Measurements from ENCODE around the gene MFNG.

The MFNG gene

GRCh38 chr22:37493979-37494378 is 7.8 kb upstream of the MFNG start:
- DNase-seq (ENCODE audit: low spot score): no peak

DNA sequence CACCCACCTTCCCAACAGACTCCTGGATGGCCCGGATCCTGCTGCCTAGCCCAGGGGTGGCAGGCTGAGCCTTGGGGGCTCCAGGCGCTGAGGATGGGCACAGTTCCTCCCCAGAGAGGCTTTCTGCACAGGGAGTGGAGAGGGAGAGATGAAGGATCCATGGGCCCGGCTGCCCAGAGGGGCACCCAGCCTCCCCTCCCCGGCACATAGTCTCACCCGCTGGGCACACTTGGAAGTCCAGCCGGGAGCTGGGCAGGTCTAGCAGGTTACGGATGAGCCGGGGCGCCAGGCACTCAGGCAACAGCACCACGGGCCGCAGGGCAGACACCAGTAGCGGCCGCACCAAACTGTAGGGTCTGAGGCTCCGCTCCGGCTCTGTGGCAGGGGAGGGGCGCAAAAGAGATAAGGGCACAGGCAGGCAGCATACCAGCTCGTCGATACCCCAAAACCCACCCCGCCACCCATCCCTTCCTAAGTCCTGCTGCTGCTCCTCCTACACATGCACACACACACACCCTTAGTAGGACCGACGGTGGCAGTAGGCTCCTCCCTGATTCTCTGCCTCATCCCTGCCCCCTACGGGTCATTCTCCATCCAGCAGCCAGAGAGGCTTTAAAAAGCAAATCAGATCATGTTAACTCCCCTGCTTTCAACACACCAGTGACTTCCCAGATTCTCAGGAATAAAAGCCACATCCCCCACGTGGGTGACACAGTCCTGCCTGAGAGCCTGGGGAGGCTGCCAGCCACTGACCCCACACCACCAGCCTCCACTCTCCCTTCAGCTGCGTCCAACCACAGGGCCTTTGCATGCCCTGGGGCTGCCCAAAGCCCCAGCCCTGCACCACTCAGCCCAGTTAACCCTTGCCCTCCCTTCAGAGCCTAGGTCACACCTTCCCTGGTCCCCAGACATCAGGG is 6.5 kb upstream of the MFNG start:
- no peak for DNase-seq (ENCODE audit: low spot score)

- no peak for DNase-seq (ENCODE audit: low spot score)
Observed at GRCh38 chr22:37491559-37492427, 5.6 kb upstream of the MFNG start.

DNA sequence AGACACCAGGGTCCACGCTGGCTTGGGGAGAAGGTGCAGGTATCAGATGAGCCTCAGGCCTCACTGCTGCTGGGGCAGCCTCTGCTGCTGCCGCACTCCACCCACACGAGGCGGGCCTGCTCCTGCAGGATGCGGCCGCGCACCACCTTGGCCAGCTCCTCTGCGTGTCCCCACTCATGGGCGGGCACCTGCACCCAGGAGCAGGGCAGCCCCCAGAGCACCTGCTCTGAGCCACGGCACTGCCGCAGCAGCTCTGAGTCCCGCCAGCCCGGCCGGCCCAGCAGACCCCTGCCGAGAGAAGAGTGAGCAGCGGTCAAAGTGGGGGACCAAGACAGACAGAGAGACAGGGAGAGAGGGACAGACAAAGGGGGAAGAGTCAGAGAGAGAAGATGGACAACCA is 4.9 kb upstream of the MFNG start:
- DNase-seq (ENCODE audit: low spot score): no peak

DNA sequence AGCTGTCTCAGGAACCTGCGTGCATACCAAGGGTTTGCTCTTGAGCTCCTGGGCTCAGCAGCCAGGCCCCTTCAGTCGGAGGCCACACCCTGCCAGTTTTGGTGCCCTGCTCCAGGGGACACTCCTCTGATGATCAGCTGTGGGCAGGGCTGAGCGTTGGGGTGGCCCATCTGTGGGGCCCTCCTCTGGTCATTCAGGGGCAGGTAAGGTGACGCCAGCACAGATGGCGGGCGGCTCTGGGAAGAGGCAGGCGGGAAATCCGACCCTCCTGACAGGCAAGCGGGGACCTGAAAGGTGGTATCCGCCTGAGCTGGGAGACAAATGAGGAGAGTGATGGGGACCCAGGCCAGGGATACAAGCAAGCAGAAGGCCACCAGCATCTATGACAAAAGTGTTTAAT is 3.8 kb upstream of the MFNG start:
- DNase-seq (ENCODE audit: low spot score): no peak

GRCh38 chr22:37488337-37489135 is 2.4 kb upstream of the MFNG start:
- DNase-seq (ENCODE audit: low spot score): no peak

DNA sequence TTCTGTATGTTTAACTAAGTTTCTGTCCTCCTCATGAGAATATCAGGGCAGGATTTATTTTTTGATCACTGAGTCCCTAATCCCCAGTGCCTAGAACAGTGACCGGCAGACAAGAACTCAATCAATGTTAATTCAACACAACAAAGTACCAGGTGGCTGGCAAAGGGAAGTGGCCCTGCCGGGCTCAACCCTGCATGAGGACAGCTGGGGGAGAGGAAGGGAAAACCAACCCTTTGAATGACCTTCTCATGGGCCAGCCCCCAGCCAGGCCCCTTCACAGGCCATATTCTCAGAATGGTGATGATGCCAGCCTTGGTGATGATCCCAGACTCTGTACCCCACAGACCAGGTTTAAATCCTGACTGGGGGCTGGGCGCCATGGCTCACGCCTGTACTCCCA is 1.4 kb upstream of the MFNG start:
- no peak for DNase-seq (ENCODE audit: low spot score)

- no peak for DNase-seq (ENCODE audit: low spot score)
Observed at GRCh38 chr22:37487129-37487528, 945 bp upstream of the MFNG start.

- DNase-seq (ENCODE audit: low spot score): no peak
Observed at GRCh38 chr22:37485395-37486223, 575 bp downstream of the MFNG start.

DNA sequence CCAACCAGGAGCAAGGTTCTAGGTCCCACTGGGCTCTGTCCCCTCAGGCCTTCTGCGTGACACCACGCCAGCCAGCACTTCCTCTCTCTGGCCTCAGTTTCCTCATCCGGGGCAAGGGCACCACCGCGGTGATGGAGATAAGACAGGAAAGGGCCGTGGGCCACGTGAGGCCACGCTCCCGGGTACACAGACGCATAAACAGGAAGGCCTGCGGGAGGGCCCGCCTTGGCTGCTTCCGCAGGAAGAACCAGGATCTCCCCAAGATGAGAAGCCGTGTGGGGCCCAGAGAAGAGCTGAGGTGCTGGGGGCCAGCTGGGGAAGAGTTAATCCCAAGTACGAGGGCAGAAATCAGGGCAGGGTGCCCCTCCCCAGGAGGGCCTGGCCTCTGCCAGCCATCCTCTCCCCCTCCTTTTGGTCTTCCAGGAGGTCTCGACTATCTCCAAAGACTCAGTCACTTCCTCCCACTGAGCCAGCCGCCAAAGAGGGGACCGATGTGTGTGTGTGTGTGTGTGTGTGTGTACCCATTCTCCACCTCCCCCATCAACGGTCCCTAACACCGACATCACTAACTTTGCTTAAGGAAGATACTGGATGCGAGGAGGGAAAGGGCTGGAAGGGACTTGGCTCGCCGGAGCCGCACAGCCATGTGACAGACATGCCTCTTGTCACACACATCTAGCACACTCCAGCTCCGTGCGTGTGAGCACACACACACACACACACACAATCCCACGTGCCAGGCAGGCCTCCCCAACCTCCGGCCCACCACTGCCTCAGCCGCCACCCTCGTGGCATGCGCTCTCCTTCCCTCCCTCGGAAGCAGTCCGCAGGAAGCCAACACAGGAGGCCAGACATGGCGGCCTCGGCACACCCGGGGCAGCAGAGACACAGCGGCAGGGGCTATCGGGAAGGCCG is 1.4 kb downstream of the MFNG start:
- DNase-seq (ENCODE audit: low spot score): no peak

- no peak for DNase-seq (ENCODE audit: low spot score)
Observed at GRCh38 chr22:37483050-37483449, 3.1 kb downstream of the MFNG start.

DNA sequence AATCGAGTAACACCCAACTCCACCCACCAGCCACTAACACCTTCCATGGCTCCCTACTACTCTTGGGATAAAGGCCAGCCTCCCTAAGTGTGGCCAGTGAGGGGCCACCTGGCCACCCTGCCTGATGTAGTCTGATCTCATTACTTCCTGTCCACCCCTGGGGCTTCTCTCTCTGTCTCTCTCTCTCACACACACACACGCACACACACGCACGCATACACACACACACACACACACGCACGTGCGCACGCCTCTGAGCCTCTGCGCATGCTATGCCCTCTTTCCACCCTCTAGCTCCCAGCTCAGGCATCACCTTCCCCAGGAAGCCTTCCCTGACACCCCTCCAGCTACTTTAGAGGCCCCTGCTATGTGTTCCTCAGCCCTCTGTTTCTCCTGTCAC is 3.9 kb downstream of the MFNG start:
- DNase-seq (ENCODE audit: low spot score): no peak

- no peak for DNase-seq (ENCODE audit: low spot score)
Observed at GRCh38 chr22:37481347-37481907, 4.8 kb downstream of the MFNG start.

DNA sequence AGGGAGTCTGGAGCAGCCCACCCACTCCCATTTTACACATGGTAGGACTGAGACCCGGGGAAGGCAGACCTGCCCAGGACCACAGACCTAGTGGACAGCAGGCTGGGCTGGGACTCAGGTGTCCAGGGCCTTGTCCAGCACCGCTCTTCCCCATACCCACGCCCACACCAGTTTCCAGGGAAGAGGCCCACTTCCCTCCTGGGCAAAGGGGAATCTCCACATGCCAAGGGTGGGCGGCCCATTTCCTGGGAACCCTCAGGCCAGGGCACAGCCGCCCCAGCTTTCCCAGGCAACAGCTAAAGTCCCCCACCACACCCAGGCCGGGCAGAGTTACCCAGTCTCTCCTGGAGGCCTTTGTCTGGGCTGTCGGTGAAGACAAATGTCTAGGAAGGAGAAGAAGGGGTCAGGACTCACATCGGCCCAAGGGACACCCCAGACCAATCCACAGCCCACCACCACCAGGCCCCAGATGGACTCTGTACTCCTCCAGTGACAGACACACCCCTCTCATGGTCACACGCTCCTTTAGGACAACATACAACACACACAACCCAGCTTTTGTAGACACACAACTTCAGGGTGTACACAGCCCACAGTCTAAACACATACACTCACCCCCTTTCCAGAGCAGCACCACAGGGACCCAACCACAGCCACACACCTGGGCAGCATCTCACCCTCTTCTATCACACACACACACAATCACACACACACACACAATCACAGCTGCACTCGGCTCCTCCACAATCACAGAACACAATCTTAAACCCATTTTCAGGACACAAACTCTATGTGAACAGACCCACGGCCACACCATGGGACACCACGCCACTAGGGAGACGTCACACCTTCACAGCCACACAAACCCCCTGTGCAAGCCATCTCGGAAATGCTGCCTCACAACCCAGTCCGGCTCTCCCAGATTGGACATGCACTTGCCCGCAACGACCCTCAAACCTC is 5.5 kb downstream of the MFNG start:
- no peak for DNase-seq (ENCODE audit: low spot score)

DNA sequence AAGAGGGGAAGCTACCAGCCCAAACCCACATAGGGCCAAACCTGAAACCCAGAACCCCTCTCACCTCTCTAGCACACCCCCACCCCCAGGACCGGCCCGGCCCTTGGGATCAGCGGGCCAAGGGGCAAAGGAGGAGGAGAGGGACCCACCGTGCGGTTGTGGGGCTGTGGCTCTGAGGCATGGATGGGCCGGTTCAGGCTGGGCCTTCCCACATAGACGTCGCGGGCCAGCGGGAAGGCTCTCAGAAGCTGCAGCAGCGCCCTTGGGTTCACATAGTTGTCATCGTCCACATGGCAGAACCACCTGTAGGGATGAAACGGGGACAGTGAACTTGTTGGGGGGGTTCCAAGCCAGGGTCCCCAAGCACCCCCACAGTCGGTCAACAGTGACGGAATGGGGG is 7.0 kb downstream of the MFNG start:
- DNase-seq (ENCODE audit: low spot score): no peak

DNA sequence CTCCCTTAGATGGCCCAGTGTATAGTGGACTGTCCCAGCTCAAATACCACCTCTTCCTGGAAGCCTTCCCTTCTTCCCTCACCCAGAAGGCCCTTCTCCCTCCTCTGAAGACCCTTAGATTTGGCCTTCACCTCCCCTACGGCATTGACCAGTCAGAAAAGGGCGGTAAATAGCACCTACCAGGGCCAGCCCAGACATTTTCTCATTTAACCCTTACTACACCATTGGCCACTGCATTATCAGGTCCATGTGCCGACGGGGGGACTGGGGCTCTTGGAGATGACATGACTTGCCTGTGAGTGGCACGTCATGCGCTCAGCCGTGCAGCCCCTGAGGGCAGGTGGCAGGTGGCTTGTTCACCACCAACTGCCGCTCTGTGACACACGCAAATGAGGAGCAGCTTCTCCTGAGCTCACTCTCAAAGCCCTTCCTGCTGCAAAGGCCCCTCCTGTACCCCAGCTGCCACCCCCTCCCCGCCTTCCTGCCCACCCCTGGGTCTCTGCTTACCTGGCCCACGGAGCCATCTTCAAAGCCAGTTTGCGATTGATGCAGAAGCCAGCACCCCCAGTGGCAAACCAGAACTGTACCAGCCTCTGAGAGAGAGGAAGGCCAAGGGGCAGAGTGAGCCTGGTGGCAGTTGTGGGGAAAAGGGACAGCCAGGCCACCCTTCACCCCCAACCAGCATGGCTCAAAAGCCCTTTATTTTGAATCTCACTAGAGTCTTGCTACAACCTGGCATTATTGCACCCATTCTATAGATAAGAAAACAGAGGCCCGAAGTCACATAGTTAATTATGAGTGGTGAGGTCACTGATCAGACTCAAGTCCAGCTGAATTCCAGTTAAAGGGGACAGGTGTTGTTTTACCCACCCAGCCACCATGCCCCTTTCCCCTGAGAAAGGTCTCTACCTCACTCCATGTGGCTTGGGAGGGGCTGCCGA is 9.5 kb downstream of the MFNG start:
- DNase-seq (ENCODE audit: low spot score): no peak

DNA sequence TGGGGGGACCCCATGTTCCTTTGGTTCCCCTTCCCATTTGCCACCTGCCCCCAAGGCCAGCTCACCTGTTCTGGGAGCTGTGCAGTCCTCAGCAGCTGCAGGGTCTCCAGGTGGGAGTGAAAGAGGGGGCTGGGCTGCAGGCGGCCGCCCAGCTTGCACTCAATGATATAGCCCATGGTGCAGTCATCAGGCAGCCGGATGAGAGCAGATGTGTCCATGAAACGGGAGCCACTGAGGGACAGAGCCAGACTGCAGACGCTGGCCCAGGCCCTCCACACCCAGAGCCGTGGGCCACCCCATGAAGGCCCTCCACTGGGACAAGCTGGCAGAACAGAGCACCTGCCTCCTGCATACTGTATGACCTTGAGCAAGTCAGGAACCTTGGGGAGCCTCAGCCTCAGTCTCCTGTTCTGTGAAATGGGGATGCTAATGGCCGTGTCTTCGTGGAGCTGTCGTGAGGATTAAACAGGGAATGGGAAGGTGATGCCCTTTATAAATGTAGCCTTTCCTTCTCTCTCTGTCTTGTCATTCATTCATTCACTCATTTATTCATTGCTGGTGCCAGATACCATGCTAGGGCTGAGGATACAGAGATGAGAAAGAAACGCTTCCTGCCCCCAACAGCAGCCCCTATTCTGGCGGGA is 11.6 kb downstream of the MFNG start:
- no peak for DNase-seq (ENCODE audit: low spot score)
